NCI-H2171 (cell line): ENCODE data around the gene EPHB2.

Source experiments
- DNase-seq: peaks from one replicate; lab custom pipeline; 2025; lab: John Stamatoyannopoulos, UW

The EPHB2 gene

DNA sequence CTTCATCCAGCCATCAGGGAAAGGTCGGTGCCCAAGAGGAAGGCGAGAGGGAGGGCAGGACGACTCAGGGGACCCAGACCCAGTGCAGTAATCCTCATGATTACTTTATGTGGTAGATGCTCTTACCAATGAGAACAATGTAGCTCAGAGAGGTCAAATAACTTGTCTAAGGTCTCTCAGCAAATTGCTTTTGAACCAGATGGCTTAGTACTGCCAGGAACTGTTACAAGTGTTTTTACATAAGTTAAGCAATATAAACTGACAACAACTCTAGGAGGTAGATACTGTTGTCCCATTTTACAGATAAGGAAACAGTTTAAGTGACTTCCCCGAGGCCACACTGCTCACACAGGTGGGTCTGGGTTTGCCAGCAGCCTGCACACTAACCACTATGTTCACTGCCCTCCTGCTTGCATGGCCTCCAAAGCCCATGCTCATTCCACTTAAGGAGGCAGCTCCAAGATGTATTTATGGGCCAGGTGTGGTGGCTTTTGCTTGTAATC, 150.3 kb downstream of the EPHB2 start:
- DNase-seq: no peak

DNA sequence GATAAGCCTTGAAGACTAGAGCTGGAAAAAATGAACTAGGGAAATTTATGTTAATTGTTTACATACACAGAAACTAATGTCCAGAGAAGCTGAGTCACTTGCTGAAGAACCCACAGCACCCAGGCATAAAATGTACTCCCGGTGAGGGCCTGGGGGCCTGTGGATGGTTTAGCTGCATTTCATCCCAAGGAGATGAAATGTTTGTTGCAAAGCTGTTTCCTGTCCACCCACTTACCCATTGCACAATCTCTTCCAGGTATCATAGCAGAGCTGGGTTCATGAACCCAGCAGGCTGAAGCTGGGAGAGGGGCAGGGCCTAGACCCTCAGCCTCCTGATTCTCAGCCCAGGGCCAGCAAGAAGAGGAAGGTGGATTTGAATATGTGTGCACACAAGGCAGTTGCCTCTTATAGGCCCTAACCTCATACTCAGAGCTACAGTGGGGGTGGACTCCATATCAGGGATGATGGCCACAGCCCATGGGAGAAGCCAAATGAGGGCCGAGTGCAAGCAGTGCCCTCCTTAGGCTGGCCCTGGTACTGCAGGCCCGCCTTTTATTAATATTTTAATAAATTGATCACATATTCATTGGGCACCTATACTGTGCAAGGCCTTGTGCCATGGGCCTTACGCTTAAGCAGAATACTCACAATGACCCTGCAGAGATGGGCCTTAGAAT, 151.3 kb downstream of the EPHB2 start:
- no peak for DNase-seq

DNA sequence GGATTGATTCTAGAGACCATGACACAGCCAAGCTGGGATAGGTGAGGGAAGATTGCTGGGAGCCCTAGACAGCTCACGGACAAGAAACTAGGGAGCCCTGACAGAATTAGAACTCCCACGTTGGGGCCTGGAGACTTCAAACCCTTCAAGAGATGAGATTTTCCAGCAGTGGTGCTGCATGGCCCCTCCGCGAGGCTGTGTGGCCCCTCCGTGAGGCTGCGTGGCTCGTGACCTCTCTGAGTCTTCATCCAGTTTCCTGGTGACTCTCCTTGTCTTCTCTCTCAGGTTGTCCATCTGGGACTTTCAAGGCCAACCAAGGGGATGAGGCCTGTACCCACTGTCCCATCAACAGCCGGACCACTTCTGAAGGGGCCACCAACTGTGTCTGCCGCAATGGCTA, 152.1 kb downstream of the EPHB2 start:
- DNase-seq: no peak

DNA sequence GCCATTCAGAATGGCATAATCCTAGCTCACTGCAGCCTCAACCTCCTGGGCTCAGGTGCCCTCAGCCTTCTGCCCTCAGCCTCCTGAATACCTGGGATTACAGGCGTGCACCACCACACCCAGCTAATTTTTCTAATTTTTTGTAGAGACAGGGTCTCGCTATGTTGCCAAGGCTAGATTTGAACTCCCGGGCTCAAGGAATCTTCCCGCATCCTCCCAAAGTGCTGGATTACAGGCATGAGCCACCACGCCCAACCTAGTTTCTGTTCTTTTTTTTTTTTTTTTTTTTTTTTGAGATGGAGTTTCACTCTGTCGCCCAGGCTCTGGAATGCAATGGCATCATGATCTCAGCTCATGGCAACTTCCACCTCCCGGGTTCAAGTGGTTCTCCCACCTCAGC, 153.1 kb downstream of the EPHB2 start:
- DNase-seq: no peak

DNA sequence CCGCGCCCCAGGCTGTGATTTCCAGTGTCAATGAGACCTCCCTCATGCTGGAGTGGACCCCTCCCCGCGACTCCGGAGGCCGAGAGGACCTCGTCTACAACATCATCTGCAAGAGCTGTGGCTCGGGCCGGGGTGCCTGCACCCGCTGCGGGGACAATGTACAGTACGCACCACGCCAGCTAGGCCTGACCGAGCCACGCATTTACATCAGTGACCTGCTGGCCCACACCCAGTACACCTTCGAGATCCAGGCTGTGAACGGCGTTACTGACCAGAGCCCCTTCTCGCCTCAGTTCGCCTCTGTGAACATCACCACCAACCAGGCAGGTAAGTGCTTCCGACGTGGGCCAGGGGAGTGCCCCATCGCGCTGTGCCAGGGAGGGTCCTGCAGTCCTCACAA, 154.2 kb downstream of the EPHB2 start:
- no peak for DNase-seq

DNA sequence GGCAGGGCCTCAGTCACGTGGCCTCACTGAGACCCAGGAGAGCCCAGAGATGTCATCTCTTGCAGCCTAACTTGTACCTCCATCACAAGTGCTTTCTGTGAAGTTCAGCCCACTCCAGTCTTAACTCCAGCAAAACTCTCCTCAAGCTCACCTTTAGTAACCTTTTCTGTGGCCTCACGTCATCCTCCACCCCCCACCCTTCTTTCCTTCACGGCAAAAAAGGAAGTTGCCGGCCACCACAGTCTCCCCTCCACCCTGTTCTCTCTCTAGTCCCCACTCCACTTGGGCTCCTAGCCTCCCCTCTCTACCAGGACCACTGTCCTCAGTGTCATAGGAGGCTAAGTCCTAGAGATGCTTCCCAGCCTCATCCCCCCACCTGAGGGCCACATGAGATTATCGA, 155.1 kb downstream of the EPHB2 start:
- no peak for DNase-seq

DNA sequence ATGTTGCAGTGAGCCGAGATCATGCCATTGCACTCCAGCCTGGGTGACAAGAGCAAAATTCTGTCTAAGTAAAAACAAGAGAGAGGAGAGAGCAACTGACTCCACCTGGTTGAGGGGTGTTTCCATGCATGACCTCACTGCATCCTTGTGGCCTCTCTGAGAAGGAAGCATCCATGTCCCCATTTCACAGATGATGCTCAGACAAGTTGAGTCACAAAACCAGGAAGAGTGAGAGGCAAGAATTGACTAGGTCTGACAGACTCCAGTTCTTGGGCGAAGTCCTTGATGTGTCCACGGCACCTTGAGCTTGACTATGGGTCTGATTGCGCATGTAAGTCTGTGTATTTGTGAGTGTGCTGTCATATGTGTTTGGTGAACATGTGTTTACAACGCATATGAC, 156.2 kb downstream of the EPHB2 start:
- DNase-seq: no peak

DNA sequence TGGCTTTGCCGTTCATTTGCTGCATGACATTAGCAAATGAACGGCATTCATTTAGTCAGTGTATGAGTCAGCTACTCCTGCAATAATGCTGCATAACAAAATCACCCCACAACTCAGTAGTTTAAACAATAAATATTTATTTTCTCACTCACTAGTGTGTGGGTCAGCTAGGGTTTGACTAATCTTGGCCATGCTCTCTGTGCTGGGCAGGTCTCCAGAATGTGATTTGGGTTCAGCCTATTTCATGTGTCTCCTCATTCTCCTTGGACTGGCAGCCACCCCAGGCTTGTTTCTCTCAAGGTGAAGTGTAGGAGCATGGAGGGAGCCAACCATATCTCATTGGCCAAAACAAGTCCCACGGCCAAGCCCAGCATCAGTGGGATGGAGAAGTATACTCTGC, 157.7 kb downstream of the EPHB2 start:
- no peak for DNase-seq

DNA sequence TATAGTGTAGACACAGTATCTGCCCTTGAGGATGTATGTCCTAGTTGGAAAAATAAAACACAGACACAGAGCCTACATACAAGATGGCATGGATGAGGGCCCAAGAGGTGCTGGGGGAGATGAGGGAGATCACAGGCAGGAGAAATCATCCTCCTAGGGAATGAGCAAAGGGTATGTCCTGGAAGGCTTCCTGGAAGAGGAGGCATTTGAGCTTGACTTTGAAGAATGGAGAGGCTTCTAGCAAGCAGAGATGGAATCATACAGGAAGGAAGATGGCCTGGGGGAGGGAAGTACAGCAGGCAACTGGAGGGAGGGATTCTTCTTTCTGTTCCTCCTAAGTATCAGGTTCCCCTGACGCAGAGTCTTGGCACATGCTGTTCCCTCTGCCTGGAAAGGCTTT, 158.7 kb downstream of the EPHB2 start:
- DNase-seq: no peak

DNA sequence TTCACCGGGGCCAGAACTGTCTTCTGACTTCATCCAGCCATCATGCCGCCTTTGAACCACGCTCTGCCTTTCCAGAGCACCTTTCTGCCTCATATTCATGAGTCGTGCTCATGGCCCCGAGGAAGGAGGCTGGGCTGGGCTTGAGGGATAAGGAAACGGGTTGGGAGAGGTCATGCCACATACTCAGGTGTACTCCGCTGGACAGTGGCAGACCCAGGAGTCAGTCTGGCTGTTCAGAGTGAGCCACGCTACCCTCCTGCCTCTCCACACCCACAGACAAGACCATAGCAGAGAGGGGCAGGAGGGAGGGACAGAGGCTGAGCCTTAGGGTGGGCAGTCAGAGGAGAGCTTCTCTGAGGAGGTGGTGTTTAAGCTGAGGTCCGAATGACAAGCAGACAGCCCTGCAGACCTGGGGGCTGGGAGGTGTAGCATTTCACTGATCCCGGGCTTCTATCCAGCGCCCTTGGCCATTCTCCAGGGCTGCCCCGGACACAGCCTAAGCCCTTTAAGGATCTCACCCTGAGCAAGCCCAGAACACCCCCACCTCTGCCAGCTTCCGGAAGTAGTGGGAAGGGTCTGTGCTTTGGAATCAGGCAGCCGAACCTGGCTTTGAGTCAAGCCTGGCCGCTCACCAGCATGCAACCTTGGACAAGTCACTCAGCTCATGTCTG, 159.7 kb downstream of the EPHB2 start:
- DNase-seq: no peak

DNA sequence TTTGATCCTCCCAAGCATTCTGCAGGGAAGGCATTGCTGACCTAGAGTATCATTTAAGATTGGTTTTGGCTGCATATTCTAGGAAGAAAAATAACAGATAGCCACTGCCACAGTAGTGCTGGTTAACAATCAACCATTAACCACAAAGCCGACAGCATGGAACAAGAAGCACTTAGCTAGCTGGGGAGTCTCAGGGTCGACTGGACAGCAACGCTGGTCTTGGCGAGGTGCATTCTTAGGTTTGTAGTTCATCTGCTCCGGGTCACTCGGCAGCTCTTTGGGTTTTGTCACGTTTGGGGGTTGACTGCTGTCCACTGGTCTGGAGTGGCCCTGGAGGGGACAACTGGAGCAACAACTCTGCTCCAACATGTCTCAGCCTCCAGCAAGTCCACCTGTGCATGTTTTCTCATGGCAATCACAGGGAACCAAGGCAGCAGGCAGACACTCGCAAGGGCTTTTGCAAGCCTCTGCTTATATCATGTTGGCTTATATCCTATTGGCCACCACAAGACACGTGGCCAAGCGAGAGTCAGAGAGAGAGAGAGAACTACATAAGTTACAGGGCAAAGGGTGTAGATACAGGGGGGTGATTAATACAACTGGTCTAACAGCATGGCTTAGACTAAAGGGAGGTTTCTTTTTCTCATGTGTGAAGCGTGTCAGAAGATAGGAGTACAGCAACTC, 162.5 kb downstream of the EPHB2 start:
- no peak for DNase-seq

DNA sequence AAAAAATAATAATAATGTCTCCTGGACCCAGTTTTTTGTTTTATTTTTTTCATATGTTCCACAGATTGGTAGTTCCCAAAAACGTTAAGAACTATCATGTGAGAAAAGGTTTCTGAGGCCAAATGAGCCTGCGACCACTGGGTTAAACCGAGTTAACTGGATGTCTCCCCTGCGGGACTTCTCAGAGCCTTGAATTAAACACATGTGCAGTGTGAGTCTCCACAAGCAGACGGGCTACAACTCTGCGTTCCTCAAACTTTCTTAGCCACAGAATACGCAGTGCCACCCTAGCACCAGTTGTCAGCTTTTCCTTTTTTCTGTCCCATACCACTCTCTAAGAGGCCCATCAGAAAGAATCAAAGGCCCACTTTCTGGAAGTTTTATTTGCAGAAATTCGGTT, 164.1 kb downstream of the EPHB2 start:
- no peak for DNase-seq

DNA sequence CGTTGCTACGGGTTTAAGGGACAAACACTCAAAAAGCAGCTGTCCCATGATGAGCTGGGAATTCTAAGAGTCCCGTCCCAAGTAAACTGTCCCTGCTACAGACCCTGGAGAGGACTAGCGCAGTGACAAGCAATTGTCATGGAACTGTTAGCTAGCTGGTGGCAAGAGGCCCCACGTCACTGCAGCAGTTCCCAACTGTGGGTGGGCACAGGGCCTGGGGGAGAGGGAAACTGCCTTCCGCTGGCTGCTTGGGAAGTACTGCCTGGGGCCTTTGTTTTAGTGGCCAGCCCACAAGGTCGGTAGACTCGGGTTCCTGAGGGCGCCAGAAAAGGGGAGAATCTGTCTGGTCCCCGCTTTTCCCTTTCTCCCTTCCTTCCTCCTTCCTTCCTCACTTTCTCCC, 164.6 kb downstream of the EPHB2 start:
- DNase-seq: no peak

DNA sequence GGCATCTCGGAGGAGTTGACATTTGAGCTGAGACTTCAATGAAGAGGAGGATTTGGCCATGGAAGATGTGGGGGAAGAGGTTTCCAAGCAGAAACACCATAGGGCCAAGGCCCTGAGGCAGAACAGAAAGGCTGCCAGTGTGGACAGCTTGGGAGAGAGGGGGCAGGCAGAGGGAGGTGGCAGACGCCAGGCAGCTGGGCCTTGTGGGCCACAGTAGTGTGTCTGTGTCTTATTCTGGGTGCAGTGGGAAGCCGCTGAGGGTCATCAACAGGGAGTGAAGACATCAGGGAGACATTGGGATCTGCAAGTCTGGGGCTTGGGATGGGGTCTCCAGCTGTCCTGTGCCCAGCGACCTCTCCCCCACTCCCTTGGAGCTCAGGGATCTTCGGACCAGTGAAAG, 165.2 kb downstream of the EPHB2 start:
- DNase-seq: no peak

DNA sequence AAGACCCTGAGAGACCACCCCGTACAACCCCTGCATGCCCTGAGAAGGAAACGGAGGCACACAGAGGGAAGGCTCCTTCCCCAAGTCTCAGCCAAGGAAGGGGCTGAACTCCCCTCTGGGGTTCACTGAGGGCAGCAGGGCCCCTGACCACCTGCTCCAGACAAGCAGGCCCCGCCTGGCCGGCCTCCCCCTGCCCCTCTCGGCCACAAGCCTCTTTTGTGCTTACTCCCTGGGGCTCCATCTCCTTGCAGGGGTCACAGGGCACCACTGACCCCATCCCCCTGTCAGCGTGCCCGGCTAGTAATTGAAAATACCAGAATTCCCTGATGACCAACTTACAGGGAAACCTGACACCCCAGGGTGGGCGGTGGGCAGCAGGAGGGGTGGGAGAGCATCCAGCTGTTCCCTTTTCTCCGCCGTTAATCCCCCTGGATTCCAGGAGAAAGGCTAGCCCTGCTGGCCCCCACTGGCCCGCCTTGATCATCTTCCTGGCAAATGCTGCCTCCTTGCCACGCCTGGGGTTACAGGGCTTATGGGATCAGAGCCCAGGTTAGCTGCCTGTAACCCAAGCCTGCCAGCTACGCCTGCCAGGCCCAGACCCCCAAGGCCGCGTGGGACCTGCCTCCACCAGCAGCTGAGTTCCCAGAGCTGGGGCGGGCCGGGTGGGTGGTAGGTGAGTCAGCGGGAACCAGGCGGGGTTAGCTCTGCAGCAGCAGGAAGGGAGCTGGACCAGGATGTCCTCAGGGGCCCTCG, 165.9 kb downstream of the EPHB2 start:
- no peak for DNase-seq

DNA sequence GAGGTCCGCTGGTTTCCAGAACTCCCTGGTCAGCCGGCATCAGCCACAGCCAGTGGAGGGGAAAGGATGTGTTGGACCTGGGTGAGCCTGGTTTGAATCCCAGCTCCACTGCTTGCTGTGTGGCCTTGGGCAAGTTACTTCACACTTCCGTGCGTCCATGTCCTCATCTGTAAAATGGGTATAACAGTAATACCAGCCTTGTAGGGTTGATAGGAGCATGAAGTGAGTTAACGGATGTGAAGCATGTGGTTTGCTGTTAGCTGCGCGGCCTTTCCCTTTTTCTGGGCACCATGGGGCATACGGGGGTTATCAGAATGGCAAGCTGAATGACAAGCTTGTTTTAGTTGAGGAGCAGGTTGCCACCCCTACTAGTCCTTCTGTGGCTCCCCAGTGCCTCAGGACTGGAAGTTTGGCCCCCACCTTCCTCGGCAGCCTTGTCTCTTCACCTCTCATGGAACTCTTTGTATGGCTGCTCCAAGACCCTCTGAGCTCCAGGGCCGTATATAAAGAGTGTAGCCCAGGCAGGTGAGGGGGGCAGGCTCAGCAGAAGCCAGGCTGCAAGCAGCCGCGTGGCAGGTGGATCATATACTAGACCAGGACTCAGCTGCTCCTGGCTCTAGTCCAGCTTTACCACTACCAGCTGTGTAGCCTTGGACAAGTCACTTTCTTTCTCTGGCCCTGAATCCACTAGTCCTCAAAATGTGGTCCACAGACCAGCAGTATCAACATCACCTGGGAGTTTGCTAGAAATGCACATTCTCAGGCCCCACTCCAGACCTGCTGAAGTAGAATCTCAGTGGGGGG, 166.7 kb downstream of the EPHB2 start:
- DNase-seq: no peak

DNA sequence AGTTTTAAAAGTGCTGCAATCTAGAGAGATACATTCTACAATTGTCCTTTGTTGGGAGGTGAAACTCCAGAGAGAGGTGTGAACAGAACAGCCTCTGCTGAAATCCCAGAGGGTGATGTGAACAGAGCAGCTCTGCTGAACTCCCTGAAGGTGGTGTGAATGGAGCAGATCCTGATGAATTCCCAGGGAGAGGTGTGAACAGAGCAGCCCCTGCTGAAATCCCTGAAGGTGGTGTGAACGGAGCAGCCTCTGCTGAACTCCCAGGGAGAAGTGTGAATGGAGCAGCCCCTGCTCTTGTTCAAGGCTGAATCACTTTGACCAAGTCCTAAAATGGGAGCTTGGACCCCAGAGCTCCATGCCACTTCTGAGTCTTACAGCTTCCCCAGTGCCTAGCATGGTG, 167.3 kb downstream of the EPHB2 start:
- no peak for DNase-seq

DNA sequence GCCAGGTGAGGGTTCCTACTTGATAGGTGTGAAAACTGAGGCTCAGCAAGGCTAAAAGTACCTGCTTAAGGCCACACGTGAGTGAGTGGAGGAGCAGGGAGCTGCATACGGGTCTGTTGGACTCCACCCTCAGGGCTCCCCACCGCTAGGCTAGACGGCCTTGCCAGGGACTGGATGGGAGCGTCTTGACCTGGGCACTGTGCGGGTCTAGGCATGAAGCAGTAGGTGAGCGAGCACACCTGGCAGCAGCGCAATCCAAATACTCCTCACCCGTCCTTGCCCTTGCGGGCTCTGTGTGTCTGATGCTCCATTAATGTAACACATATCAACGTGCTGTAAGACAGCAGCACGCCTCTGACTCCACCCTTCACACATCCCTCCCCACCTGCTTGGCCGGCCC, 168.0 kb downstream of the EPHB2 start:
- DNase-seq: no peak

DNA sequence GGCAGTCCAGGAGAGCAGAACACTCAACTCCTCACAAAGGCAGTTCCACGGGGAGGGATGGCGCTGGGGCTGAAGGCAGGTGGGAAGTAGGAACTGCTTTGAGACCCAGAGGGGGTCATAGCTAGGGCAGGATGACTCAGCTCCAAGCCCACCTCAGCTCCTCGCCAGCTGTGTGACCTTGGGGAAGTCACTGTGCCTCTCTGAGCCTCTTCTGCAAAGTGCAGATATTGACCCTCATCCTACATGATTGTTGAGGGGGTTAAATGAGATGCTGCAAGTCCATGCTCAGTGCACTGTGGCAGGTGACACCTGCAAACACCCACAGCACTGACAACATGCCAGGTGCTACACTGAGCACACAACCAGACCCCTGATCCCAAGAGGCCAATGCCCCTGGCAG, 168.8 kb downstream of the EPHB2 start:
- DNase-seq: no peak

DNA sequence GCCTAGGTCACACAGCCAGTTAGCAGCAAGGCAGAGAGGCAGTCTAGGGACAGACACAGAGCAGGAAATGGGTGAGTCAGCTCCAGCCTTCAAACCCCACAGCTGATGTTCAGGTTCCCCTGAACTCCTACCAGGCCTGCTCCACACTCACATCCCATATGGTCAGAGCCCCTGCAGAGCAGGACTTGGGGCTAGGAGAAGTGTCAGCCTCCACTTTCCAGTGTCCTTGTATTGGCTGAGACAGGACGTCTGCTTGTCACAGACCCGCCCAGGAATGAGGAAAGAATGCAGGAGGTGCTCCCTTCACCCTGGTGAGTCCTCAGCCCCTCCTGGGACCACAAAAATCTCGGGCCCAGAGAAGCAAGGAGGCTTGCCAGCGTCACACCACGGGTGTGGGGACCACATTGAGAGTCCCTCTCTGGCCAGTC, 169.5 kb downstream of the EPHB2 start:
- no peak for DNase-seq

DNA sequence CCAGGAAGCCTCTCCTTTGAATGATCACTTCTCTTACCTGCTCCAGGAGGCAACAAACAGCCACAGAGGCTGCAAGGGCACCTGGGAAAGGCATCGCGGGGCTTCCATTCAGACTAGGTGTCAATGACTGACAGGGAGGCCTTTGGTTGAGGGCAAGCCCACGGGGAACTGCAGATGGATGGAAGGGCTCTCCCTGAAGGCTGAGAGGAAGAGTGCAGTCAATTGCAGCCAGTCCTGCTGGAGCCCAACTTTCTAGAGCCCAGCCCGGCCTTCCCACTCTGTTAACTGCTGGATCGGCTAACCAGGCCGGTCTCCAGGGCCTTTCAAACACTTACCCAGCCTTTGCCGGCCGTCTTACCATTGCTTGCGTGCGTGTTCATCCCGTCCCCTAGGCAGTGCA, 172.8 kb downstream of the EPHB2 start:
- no peak for DNase-seq
